GM18873 (cell line): ENCODE measurements around the gene EFNB1.

Source experiments
- ATAC-seq: cut with Tn5 transposase; IDR thresholded peaks from one replicate; pipeline ENCODE4 v1.9.1; 2021; ENCODE audit warnings: mild to moderate bottlenecking, moderate library complexity, moderate number of reproducible peaks; ENCODE audit not compliant: unreplicated experiment, low FRiP score

The EFNB1 gene

GRCh38 chrX:68841251-68842049 lies 12.6 kb downstream of the EFNB1 start:
- ATAC-seq: no peak

GRCh38 chrX:68842351-68842750 lies 13.5 kb downstream of the EFNB1 start:
- no peak for ATAC-seq

DNA sequence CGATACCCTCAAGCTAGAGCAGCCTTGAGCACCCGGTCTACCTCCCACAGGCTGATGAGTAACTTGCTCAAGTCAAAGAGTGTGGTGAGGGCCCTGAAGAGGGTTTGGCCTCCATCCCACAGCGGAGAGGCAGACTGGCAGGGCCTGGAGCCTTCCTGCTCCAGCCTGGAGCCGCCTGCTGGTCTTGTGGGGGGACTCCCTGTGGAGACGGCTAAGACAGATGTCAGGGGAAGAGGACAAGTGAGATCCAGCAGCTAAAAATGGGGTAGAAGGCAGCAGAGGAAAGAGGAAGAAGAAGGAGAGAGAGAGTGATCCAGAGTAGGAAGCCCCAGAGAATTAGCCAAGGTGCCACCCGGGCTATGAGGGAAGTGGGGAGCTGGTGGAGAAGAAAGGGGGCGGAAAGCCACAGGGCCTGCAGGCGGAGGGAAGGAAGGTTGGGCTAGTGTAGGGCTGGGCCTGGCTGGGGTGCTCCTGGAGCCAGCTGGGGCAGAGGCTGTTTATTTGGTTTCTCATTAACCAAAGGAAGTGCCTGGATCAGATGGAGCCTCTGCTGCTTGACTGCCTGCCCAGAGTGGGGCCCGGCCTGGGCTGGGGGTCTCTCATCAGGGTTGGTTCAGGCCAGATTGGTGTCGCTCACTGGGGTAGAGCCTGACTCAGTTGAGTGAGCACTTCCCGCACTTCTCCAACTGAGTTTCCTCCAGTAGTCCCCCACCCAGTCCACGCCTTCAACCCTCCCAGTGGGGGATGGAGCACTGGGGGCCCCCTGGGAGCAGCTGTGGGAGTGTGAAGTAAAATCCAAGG lies 14.2 kb downstream of the EFNB1 start:
- ATAC-seq: no peak

- no peak for ATAC-seq
These were observed 15.2 kb downstream of the EFNB1 start for GRCh38 chrX:68843992-68844391.

GRCh38 chrX:68844581-68844980 lies 15.8 kb downstream of the EFNB1 start:
- no peak for ATAC-seq

DNA sequence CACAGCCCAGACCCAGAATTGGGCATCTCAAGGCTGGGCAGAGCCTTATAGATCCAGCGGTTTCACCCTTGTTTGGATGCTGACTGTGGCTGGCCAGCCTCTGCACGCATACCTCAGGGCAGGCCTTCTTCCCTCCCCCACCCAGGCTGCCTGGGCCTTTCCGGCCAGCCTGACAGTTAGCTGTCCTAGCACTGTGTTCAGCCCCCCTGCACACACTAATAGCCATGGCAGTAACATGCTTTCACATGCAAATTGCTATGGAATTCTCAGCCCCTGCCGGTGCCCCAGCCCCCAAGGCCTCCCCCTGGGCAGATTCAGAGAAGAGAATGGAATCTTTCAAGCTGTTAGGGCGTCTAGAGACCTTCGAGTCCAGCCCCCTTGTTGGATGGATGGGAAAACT lies 17.7 kb downstream of the EFNB1 start:
- no peak for ATAC-seq

DNA sequence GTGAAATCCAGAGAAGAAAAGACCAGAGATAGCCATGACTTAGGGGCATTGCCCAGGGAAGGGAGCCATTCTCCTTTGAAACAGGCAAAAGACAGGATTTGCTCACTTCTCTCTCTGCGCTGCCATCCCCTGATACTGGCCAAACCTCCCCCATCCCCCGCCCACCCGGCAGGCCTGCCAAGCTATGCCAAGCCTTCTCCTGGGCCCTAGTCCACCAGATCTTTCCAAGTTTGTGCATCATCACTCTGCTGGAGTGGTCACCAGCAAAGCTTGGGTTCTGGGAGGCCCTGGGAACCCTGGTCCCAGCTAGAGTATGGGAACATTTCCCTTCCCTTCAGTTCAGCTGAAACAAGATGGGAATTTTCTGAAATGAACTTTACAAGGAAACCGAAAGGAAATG lies 18.4 kb downstream of the EFNB1 start:
- no peak for ATAC-seq

DNA sequence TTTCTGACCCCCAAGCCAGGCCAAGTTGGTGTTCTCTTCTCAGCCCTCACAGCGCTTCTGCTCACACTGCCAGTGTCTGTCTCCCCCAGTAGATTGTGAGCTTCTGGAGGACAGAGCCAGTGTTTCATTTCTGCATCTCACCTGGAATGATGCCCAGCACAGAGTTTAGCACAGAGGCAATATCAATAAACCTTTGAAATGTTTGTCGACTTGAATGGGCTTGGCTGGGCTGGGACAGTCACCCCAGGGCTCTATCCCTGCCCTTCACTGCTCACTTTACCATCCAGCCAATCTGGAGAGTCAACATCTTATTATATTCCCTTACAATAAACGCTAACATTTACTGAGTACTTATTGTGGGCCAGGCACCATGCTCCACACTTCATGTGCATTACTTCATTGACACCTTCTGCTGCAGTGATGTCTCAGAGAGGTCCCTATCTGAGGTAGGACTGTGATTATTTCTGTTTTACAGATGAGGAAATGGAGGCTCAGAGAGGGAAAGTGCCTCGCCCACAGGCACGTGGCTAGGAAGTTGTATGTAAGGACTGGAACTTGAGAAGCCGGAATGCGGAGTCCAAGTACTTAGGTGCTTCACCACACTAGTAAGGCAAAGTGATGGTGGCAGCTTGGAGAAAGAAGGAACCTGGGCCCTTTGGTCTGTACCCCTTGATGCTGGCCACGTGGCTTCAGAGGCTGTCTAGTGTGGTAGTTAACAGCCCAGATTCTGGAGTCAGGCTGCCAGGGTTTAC lies 19.5 kb downstream of the EFNB1 start:
- no peak for ATAC-seq

DNA sequence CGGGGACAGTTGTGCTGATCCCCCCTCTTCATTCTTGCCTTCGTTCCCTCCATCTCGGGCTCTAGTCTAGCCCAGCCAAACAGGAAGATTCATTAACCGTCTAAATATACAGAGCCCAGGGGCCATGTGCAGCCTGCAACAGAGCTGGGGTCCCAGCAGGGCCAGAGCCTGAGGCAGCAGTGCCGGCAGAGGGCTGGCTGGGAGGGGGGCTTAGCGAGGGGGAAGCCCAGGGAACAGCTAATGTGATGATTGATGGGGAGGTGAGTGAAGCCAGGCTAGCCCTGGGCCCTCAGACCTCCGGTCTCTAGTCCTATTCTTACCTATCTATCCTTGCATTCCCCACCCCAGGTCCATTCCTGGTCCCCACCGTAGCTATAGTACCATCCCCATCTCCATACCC lies 22.3 kb downstream of the EFNB1 start:
- no peak for ATAC-seq

DNA sequence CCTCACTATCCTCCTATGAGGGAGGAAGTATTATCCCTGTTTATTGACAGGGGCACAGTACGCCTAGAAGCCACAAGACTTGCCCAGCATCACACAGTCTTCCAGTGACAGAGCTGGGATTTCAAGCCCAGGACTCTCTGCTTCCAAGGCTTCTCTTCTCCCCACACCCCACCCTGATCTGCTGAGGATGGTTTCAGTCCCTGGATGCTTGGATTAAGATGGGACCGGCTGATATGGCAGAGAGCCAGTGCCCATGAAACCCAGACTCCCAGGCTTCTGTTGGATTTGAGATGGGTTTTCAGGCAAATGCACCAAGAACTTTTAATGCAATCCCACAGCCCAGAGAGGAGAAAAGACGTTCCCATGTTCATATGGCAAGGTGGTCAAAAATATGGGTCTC lies 23.2 kb downstream of the EFNB1 start:
- no peak for ATAC-seq

- ATAC-seq: no peak
These were observed 24.9 kb downstream of the EFNB1 start for GRCh38 chrX:68853665-68854251.

GRCh38 chrX:68865300-68865699 lies 36.5 kb downstream of the EFNB1 start:
- ATAC-seq: no peak

- no peak for ATAC-seq
These were observed 37.1 kb downstream of the EFNB1 start for GRCh38 chrX:68865926-68866325.

DNA sequence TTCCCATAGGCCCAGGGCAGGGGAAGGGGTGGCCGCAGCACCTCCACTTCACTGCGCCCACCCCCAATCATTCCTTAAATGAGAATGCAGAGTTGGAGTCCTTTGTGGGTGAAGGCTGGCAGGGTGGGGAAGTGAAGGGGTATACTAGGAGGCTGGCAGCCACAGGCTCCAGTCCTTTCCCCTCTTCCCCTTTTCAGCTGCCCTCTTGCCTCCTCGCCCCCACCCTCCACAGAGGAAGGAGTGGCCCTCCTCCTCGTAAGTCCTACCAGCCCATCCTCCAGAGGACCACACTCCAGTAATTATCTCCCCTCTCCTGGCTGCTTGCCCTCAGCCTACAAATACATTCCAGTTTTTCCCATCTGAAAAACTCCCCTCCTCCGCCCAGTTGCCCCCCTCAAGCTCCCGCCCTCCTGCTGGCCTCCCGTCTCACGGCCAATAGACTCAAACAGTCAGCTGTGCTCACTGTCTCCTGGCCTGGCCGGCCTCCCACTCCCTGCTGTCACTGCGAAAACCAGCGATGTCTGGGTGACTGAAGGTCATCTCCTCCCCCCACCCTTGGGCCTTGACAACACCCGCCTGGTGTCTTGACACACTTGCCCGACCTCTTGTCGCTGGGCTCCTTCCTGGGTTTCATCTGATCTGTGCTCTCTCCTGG lies 38.8 kb downstream of the EFNB1 start:
- ATAC-seq: no peak

- ATAC-seq: no peak
These were observed 39.5 kb downstream of the EFNB1 start for GRCh38 chrX:68868316-68868715.

DNA sequence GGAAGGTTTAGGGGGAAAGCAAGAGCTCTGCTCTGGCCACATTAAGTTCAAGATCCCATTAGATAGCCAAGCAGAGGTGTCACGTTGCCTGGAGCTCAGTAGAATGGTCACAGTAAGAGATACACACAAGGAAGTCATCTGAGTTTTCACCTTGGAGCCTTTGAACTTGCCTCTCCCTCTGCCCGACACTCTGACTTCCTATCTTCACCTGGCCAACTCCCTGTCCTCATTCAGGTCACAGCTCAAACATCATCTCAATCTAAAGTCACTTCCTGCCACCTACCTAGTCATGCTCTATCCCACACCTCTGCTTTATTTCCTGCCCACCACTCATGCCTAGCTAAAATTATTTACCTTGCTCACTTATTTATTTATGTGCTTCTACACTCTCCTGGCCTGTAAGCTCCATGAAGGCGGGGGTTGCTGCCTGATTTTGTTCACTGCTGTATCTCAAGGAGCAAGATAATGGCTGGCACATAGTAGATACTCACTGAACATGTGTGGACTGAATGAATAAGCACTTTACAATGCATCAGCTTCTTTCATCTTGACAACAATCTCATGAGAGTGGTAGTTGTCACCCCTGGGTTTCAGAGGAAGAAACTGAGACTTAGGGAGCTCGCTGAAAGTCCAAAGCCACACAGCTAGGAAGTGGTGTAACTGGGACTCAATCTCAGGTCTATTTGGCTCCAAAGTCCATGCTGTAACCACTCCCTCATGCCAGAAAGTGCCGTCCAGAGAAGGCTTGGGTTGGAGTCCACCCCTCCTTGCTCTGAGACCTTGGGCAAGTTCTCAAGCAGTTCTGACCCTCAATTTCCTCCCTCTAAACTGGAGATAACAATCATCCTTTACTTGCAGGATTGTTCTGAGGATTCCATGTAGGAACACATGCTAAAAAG lies 40.3 kb downstream of the EFNB1 start:
- ATAC-seq: no peak

GRCh38 chrX:68870357-68870756 lies 41.5 kb downstream of the EFNB1 start:
- no peak for ATAC-seq

DNA sequence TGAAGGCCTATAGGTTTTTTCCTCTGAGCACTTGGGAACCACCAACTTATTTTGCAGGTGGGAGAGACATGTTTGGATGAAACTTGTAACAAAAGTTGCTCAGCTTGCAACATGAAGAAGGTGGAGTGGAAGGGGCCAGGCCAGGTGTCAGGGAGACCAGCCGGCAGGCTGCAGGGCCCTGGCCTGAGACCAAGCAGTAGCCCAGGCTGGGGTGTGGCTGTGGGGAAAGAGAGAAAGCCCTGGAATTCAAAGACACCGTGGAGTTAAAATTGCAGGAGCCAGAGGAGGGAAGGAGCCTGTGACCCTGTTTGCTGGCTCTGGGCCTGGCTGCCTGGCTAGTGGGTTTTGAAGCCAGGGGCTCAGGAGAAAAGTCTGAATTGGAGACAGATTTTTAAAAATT lies 43.4 kb downstream of the EFNB1 start:
- no peak for ATAC-seq

DNA sequence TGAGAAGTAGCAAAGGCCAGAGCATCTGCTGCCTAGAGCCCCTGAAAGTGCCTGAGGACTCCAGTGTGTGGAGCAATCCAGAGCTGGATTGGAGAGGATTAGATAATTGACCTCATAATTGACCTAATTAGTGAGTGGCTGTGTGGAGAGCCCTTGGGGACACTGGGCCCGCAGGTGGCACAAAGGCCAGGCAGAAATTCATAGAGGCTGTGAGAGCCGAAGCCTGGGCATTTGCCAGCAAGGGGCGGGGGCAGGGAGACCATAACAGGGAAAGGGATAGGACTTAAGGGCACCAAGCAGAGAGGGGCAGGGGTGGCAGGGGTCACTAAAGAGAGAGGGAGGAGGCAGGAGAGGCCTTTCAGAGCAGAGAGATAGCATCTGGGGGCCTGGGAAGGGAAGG lies 45.3 kb downstream of the EFNB1 start:
- no peak for ATAC-seq
